SH-SY5Y (cell line): ENCODE results near the gene BAIAP2.

ENCODE experiments used
- GATA2 ChIP-seq: IDR thresholded peaks from 2 replicates; pipeline ENCODE4 v1.6.1; 2011; ENCODE audit warnings: mild to moderate bottlenecking, low read depth, low read length
- GATA3 ChIP-seq: IDR thresholded peaks from 2 replicates; pipeline ENCODE4 v1.6.1; 2011; ENCODE audit warnings: low read depth, mild to moderate bottlenecking, low read length, moderate library complexity

- TF ChIP-seq GATA2, result no peak
- TF ChIP-seq GATA3, result no peak
These were observed 14.5 kb downstream of the BAIAP2 start for GRCh38 chr17:81049372-81049911.
